Mammary epithelial cell (primary cell): ENCODE data around the gene ISM1.

Source experiments
- CTCF ChIP-seq, 2 donors: IDR thresholded peaks in 1 of 2; conservative IDR thresholded peaks in 1 of 2; 2 replicates each; pipeline ENCODE4 v1.5.1; 2011 to 2012; ENCODE audit warnings: inconsistent platforms in 2 of 2, low read length in 2 of 2, mild to moderate bottlenecking in 2 of 2, control low read depth in 1 of 2, low read depth in 1 of 2; ENCODE audit not compliant: insufficient read depth in 1 of 2; ENCODE audit errors: extremely low read depth in 1 of 2
- EZH2 ChIP-seq: IDR thresholded peaks from 2 replicates; pipeline ENCODE4 v1.6.1; 2012; ENCODE audit warnings: low read length, inconsistent platforms, borderline replicate concordance

DNA sequence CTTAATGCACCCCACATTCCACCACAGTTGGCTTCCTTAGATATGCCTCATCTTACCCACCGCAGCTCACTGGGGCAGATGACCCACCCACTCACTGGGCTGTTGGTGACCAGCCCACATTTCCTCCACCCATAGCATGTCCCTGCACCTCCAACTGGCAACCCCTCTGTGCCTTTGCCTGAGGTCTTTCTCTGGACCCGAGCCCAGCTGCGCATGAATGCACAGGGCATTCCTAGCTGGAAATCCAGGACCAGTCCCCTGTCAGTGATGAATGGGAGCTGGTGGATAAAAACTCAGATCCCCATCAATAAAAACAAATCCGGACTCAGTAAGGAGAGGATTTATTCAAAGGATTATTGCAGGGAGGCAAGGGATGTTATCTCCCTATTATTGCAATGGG is 75.0 kb downstream of the ISM1 start:
- TF ChIP-seq EZH2 (no peak), CTCF (conservative IDR thresholded peaks at IDR 0.05 in 1 of 2, IDR thresholded peaks at IDR 0.05 in 1 of 2; ENCODE audit: extremely low read depth in 1 of 2, insufficient read depth in 1 of 2, low read depth in 1 of 2, low read length in 2 of 2) (no peak)
